K562 treated with DMSO at 1 percent for 48 hours (cell line): ENCODE results near the gene ZNF649. TPM values are rescaled to one million over a fixed set of nuclear protein-coding genes. Genes with fewer than 3 reads are reported as not detected.

Experiments used
- total RNA-seq: library from RNA; unstranded; fragments of 300-600 nt; gene quantifications from 2 replicates; pipeline ENCODE4 v1.2.3, GENCODE V29; 2022; ENCODE audit warnings: low replicate concordance; ENCODE audit errors: extremely low read depth

The ZNF649 gene
- total RNA-seq, result not detected in 2 replicates

DNA sequence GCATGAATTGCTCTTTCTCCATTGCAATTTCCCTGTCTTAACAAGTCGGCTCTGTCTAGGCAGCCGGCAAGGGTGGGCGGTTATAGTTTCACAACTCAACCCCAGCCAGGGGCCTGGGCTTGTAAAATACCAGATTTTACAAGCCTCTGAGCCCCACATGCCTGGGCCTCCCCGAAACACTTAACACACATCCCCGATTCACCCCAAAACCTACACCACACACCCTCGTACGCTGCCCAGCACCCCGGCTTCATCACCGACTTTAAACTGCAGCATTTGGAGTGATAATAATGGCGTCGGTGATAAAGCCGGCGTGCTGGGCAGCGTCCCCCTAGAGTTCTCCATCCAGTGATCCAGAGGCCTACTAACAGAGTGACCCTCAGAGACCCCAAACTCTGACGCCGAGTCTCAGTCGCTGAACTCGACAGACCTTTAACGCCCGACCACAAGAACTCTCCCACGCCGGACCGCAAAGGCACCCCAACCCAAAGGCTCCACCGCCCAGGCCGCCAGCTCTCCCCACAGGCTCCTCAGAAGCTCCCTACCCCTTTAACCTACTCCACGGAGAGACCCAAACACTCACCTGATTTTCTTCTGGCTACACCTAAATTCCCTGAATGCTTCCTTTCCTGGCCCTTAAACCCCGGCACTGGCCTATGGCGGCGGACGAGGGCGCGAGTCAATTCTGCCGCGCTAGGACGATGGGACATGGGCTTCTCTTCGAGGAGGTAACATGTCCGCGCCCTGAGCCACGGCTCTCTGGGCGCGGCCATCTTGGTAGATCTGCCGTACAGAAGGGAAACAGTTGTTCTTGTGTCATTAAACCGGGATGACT is at the start of gene ZNF649:
ZNF649 (minus strand) TSS at position 687 of the 835 bp plus-strand sequence. CDS start 4,910 bp downstream, outside the sequence.

GRCh38 chr19:51926784-51927741 is 22.2 kb upstream of the ZNF649 start, which contains the start of gene ZNF613:
Gene ZNF613 (plus strand): TSS chr19:51927472. CDS start chr19:51936221, 8,749 bp downstream.

DNA sequence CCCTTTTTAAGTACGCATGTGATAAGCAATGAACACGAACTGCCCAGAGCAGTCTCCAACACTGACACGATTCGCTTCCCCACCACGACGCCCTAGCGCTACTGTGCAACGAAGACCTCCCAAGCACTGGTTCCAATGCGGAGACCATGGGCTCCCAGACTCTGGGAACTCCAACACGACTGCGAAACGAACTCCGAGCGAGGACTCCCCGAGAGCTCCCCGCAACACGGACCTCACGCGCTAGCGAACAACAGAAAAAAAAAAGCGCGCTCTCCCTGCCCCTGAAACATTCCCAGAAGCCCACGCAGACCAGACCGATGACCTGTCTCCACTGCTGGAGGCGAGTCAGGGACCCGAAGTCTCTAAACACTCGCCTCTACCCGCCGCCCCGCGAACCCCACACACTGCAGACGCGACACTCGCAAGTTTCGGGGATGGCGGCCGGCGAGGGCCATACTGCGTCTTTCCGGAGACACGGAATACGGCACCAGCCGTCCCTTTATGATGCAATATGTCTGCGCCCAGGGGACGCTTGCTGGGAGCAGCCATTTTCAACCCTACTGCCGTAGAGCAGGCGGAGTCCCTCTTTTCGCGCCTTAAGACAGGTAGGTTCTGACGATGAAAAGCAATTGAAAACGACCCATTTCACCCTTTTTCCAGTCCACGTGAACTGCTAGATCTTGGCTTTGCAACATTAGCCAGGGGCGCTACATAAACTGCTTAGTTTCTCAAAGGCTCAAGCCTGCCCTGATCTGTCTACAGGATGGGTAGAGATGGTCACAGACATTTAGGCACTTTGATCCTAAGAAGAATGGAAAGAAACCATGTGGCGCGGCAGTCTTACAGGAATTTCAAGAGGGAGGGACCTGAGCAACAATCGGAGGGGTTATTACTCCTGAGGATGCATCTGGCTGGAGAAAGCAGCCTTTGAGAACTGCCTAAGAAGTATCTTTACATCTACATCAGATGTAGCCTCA is 17.0 kb downstream of the ZNF649 start, which contains the start of gene ZNF577:
ZNF577 (minus strand) TSS at position 430 of the 977 bp plus-strand sequence. CDS start 7,569 bp downstream, outside the sequence.

Other genes with a start within 250 kb of the ZNF649 start
- not detected in 2 replicates for gene SPACA6, start 211.7 kb downstream of the ZNF649 start, total RNA-seq
- gene HAS1, start 181.0 kb downstream of the ZNF649 start, total RNA-seq, result not detected in 2 replicates
- gene FPR1, start 153.1 kb downstream of the ZNF649 start, total RNA-seq, result not detected in 2 replicates
- gene FPR2, start 143.8 kb downstream of the ZNF649 start, total RNA-seq, result not detected in 2 replicates
- not detected in 2 replicates for gene FPR3, start 109.9 kb downstream of the ZNF649 start, total RNA-seq
- not detected in 2 replicates for gene ZNF577, start 17.1 kb downstream of the ZNF649 start, total RNA-seq
- gene ZNF613, start 22.5 kb upstream of the ZNF649 start, total RNA-seq, result not detected in 2 replicates
- gene ZNF350, start 81.8 kb upstream of the ZNF649 start, total RNA-seq, result not detected in 2 replicates
- not detected in 2 replicates for gene ZNF615, start 103.2 kb upstream of the ZNF649 start, total RNA-seq
- not detected in 2 replicates for gene ZNF614, start 123.4 kb upstream of the ZNF649 start, total RNA-seq
- not detected in 2 replicates for gene ZNF432, start 143.8 kb upstream of the ZNF649 start, total RNA-seq
- not detected in 2 replicates for gene ZNF841, start 190.7 kb upstream of the ZNF649 start, total RNA-seq
- not detected in 2 replicates for gene ZNF616, start 234.9 kb upstream of the ZNF649 start, total RNA-seq